ENCODE results near the gene PSMD1. TPM values are rescaled to one million over a fixed set of nuclear protein-coding genes. Genes with fewer than 3 reads are reported as not detected.
"Not testable (repeated sequence)": the region's sequence is repeated elsewhere in the genome, so short reads cannot be mapped to it uniquely, and the experiment has no call there.

Gene PSMD1
- total and polyA plus RNA-seq, 4 donors: 30.1 to 91.1 (median 56.0) TPM

GRCh38 chr2:231059756-231060155 lies 3.1 kb downstream of the PSMD1 start:
- Histone ChIP-seq H3K9ac (ENCODE audit: insufficient read depth in 1 of 2, low read length in 2 of 2) (no peak overlapping the region), H3K27ac (ENCODE audit: low read depth in 1 of 2, low read length in 1 of 2) (no peak overlapping the region), H3K27me3 (ENCODE audit: control insufficient read depth in 3 of 3, insufficient read depth in 3 of 3, low read length in 2 of 3) (no peaks in the 10 kb centered on the region), H3K4me1 (ENCODE audit: control insufficient read depth in 5 of 5, insufficient read depth in 5 of 5, low read length in 5 of 5) (peaks cover 0 to 24% (median 13%) of the 10 kb centered on the region in 5 donors), H3K9me3 (ENCODE audit: control insufficient read depth in 4 of 4, insufficient read depth in 3 of 4, low read length in 3 of 4) (no peaks in the 10 kb centered on the region), H3K36me3 (ENCODE audit: control insufficient read depth in 4 of 4, insufficient read depth in 4 of 4, low read length in 4 of 4) (peaks cover 0 to 26% (median 10%) of the 10 kb centered on the region in 4 donors), H3K4me3 (no peak overlapping the region)
- DNase-seq (no peak), ATAC-seq (ENCODE audit: insufficient read depth, low FRiP score) (no peak)
- TF ChIP-seq, protein P1, sequence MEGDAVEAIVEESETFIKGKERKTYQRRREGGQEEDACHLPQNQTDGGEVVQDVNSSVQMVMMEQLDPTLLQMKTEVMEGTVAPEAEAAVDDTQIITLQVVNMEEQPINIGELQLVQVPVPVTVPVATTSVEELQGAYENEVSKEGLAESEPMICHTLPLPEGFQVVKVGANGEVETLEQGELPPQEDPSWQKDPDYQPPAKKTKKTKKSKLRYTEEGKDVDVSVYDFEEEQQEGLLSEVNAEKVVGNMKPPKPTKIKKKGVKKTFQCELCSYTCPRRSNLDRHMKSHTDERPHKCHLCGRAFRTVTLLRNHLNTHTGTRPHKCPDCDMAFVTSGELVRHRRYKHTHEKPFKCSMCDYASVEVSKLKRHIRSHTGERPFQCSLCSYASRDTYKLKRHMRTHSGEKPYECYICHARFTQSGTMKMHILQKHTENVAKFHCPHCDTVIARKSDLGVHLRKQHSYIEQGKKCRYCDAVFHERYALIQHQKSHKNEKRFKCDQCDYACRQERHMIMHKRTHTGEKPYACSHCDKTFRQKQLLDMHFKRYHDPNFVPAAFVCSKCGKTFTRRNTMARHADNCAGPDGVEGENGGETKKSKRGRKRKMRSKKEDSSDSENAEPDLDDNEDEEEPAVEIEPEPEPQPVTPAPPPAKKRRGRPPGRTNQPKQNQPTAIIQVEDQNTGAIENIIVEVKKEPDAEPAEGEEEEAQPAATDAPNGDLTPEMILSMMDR (IDR thresholded peaks at IDR 0.05; ENCODE audit: control extremely low read depth, extremely low read depth): no peak
- 83 to 93% methylated on average over 2 of the region's 2 CpGs for WGBS, 2 donors

- H3K9ac ChIP-seq (ENCODE audit: insufficient read depth in 1 of 2, low read length in 2 of 2): no peak overlapping the region
- TF ChIP-seq, protein P1 (IDR thresholded peaks at IDR 0.05; ENCODE audit: control extremely low read depth, extremely low read depth): no peak
- ATAC-seq (ENCODE audit: insufficient read depth, low FRiP score) (no peak), DNase-seq (no peak)
- no peak overlapping the region for H3K27ac ChIP-seq (ENCODE audit: low read depth in 1 of 2, low read length in 1 of 2)
- peaks cover 0 to 22% (median 11%) of the 10 kb centered on the region in 5 donors for H3K4me1 ChIP-seq (ENCODE audit: control insufficient read depth in 5 of 5, insufficient read depth in 5 of 5, low read length in 5 of 5)
- peaks cover 4 to 35% (median 19%) of the 10 kb centered on the region in 4 donors for H3K36me3 ChIP-seq (ENCODE audit: control insufficient read depth in 4 of 4, insufficient read depth in 4 of 4, low read length in 4 of 4)
- H3K4me3 ChIP-seq: no peak overlapping the region
- no peaks in the 10 kb centered on the region for H3K27me3 ChIP-seq (ENCODE audit: control insufficient read depth in 3 of 3, insufficient read depth in 3 of 3, low read length in 2 of 3)
- WGBS, 2 donors: 73 to 85% methylated on average over 3 of the region's 3 CpGs
- H3K9me3 ChIP-seq (ENCODE audit: control insufficient read depth in 4 of 4, insufficient read depth in 3 of 4, low read length in 3 of 4): no peaks in the 10 kb centered on the region
Measured at GRCh38 chr2:231062776-231063175, 6.1 kb downstream of the PSMD1 start.

- no peak overlapping the region for H3K27ac ChIP-seq (ENCODE audit: low read depth in 1 of 2, low read length in 1 of 2)
- H3K9me3 ChIP-seq (ENCODE audit: control insufficient read depth in 4 of 4, insufficient read depth in 3 of 4, low read length in 3 of 4): no peaks in the 10 kb centered on the region
- no peak overlapping the region for H3K9ac ChIP-seq (ENCODE audit: insufficient read depth in 1 of 2, low read length in 2 of 2)
- H3K27me3 ChIP-seq (ENCODE audit: control insufficient read depth in 3 of 3, insufficient read depth in 3 of 3, low read length in 2 of 3): no peaks in the 10 kb centered on the region
- WGBS, 2 donors: 100% methylated on average over 1 of the region's 1 CpG
- H3K36me3 ChIP-seq (ENCODE audit: control insufficient read depth in 4 of 4, insufficient read depth in 4 of 4, low read length in 4 of 4): peaks cover 6 to 37% (median 22%) of the 10 kb centered on the region in 4 donors
- ATAC-seq (ENCODE audit: insufficient read depth, low FRiP score) (no peak), DNase-seq (no peak)
- no peak overlapping the region for H3K4me3 ChIP-seq
- H3K4me1 ChIP-seq (ENCODE audit: control insufficient read depth in 5 of 5, insufficient read depth in 5 of 5, low read length in 5 of 5): peaks cover 0 to 17% (median 5%) of the 10 kb centered on the region in 5 donors
- TF ChIP-seq, protein P1 (IDR thresholded peaks at IDR 0.05; ENCODE audit: control extremely low read depth, extremely low read depth): no peak
Measured at GRCh38 chr2:231063347-231063746, 6.7 kb downstream of the PSMD1 start.

GRCh38 chr2:231065966-231066365 lies 9.3 kb downstream of the PSMD1 start:
- DNase-seq (no peak), ATAC-seq (ENCODE audit: insufficient read depth, low FRiP score) (no peak)
- H3K9me3 ChIP-seq (ENCODE audit: control insufficient read depth in 4 of 4, insufficient read depth in 3 of 4, low read length in 3 of 4): no peaks in the 10 kb centered on the region
- H3K4me3 ChIP-seq: no peak overlapping the region
- H3K27me3 ChIP-seq (ENCODE audit: control insufficient read depth in 3 of 3, insufficient read depth in 3 of 3, low read length in 2 of 3): no peaks in the 10 kb centered on the region
- peaks cover 10 to 43% (median 28%) of the 10 kb centered on the region in 4 donors for H3K36me3 ChIP-seq (ENCODE audit: control insufficient read depth in 4 of 4, insufficient read depth in 4 of 4, low read length in 4 of 4)
- TF ChIP-seq, protein P1 (IDR thresholded peaks at IDR 0.05; ENCODE audit: control extremely low read depth, extremely low read depth): no peak
- H3K4me1 ChIP-seq (ENCODE audit: control insufficient read depth in 5 of 5, insufficient read depth in 5 of 5, low read length in 5 of 5): peaks cover 0 to 5% (median 0%) of the 10 kb centered on the region in 5 donors
- H3K9ac ChIP-seq (ENCODE audit: insufficient read depth in 1 of 2, low read length in 2 of 2): no peak overlapping the region
- WGBS, 2 donors: 92 to 100% methylated on average over 1 of the region's 1 CpG
- H3K27ac ChIP-seq (ENCODE audit: low read depth in 1 of 2, low read length in 1 of 2): no peak overlapping the region

GRCh38 chr2:231067531-231067930 lies 10.9 kb downstream of the PSMD1 start:
- ATAC-seq (ENCODE audit: insufficient read depth, low FRiP score); H3K4me3 ChIP-seq; H3K27ac ChIP-seq (ENCODE audit: low read depth in 1 of 2, low read length in 1 of 2); DNase-seq; H3K27me3 ChIP-seq (ENCODE audit: control insufficient read depth in 3 of 3, insufficient read depth in 3 of 3, low read length in 2 of 3); H3K4me1 ChIP-seq (ENCODE audit: control insufficient read depth in 5 of 5, insufficient read depth in 5 of 5, low read length in 5 of 5); H3K9ac ChIP-seq (ENCODE audit: insufficient read depth in 1 of 2, low read length in 2 of 2); H3K9me3 ChIP-seq (ENCODE audit: control insufficient read depth in 4 of 4, insufficient read depth in 3 of 4, low read length in 3 of 4): not testable (repeated sequence)
- H3K36me3 ChIP-seq (ENCODE audit: control insufficient read depth in 4 of 4, insufficient read depth in 4 of 4, low read length in 4 of 4): peaks cover 10 to 48% (median 24%) of the 10 kb centered on the region in 4 donors
- 63 to 83% methylated on average over 8 of the region's 8 CpGs for WGBS, 2 donors

Measured in lung (tissue), 12 donors.